H1 (cell line): ENCODE data around the gene CXCL14. TPM values are rescaled to one million over a fixed set of nuclear protein-coding genes. Genes with fewer than 3 reads are reported as not detected.

Source experiments
- CTCF ChIA-PET: fragments of 300-600 bp; sonication (Branson Sonifier 250); formaldehyde crosslinking; loops from one replicate; lab custom pipeline; 2021; ENCODE audit not compliant: partially characterized antibody; lab: Charles Lee
- POLR2A ChIA-PET: fragments of 300-600 bp; sonication (Branson Sonifier 250); formaldehyde crosslinking; loops from one replicate; lab custom pipeline; 2021; ENCODE audit warnings: inconsistent platforms; ENCODE audit not compliant: partially characterized antibody; lab: Charles Lee
- DNase-seq, 2 experiments: peaks; one replicate each; pipeline versions ENCODE4 v3.0.0 to v3.0.0-alpha.2; 2010 to 2022; ENCODE audit warnings: low spot score in 2 of 2, low read depth in 1 of 2, mixed read lengths in 1 of 2
- FAIRE-seq: peaks from 2 replicates; lab custom pipeline; 2011; peaks lifted over from hg19 to GRCh38; lab: Jason Lieb, UNC
- H2AFZ ChIP-seq: 2 replicates; pipeline ENCODE4 v1.8.1; 2012; ENCODE audit warnings: low read length, inconsistent platforms
- H2AK5ac ChIP-seq: 2 replicates; pipeline ENCODE4 v1.6.1; 2013; ENCODE audit warnings: low read depth, low read length
- H2BK120ac ChIP-seq: replicated peaks from 2 replicates; pipeline ENCODE3; 2013; ENCODE audit warnings: low read depth, low read length, inconsistent platforms
- H2BK12ac ChIP-seq: 2 replicates; pipeline ENCODE4 v1.6.1; 2013; ENCODE audit warnings: low read depth, low read length
- H2BK15ac ChIP-seq: 2 replicates; pipeline ENCODE4 v1.6.1; 2013; ENCODE audit warnings: low read length
- H2BK20ac ChIP-seq: 2 replicates; pipeline ENCODE4 v1.6.1; 2013; ENCODE audit warnings: low read length
- H2BK5ac ChIP-seq: 2 replicates; pipeline ENCODE4 v1.6.1; 2013; ENCODE audit warnings: low read depth, low read length
- H3K14ac ChIP-seq: 2 replicates; pipeline ENCODE4 v1.6.1; 2013; ENCODE audit warnings: inconsistent platforms; ENCODE audit not compliant: insufficient read length
- H3K18ac ChIP-seq: 2 replicates; pipeline ENCODE4 v1.6.1; 2013; ENCODE audit warnings: low read length; ENCODE audit errors: extremely low read depth
- H3K23ac ChIP-seq: 2 replicates; pipeline ENCODE4 v1.6.1; 2013; ENCODE audit warnings: inconsistent platforms; ENCODE audit not compliant: insufficient read length
- H3K23me2 ChIP-seq: 2 replicates; pipeline ENCODE4 v1.6.1; 2013; ENCODE audit warnings: low read depth, low read length
- H3K27ac ChIP-seq: 2 replicates; pipeline ENCODE4 v1.6.1; 2011; ENCODE audit warnings: low read depth, low read length, inconsistent platforms
- H3K27me3 ChIP-seq, 4 experiments: replicated peaks in 1 of 4; 1 replicate in 1 of 4; 2 replicates in 3 of 4; pipeline versions ENCODE4 v1.6.1 to v1.8.1; 2011 to 2013; ENCODE audit warnings: low read length in 3 of 4, mild to moderate bottlenecking in 3 of 4, inconsistent platforms in 2 of 4, mixed read lengths in 2 of 4, moderate library complexity in 1 of 4; ENCODE audit not compliant: control insufficient read depth in 3 of 4, insufficient read depth in 3 of 4; ENCODE audit errors: extremely low read depth in 1 of 4
- H3K36me3 ChIP-seq, 4 experiments: 2 replicates each; pipeline versions ENCODE4 v1.6.1 to v1.8.1; 2011 to 2013; ENCODE audit warnings: mild to moderate bottlenecking in 4 of 4, low read length in 3 of 4, moderate library complexity in 2 of 4, control low read depth in 1 of 4, inconsistent platforms in 1 of 4; ENCODE audit not compliant: insufficient read depth in 4 of 4, control insufficient read depth in 2 of 4
- H3K4ac ChIP-seq: replicated peaks from 2 replicates; pipeline ENCODE3; 2013; ENCODE audit warnings: low read length, low read depth, mixed read lengths, inconsistent platforms; ENCODE audit not compliant: insufficient read length
- H3K4me1 ChIP-seq, 4 experiments: replicated peaks in 1 of 4; 1 replicate in 1 of 4; 2 replicates in 3 of 4; pipeline versions ENCODE4 v1.6.1 to v1.8.1; 2011 to 2013; ENCODE audit warnings: low read length in 3 of 4, inconsistent platforms in 2 of 4, mixed read lengths in 1 of 4; ENCODE audit not compliant: insufficient read depth in 4 of 4, control insufficient read depth in 3 of 4
- H3K4me2 ChIP-seq, 2 experiments: 2 replicates each; pipeline versions ENCODE4 v1.6.1 to v1.8.1; 2011 to 2013; ENCODE audit warnings: low read depth in 2 of 2, low read length in 2 of 2, control low read depth in 1 of 2, inconsistent platforms in 1 of 2, mild to moderate bottlenecking in 1 of 2; ENCODE audit not compliant: insufficient read depth in 1 of 2
- H3K4me3 ChIP-seq, 4 experiments: fragments of 200-600, 300-600 bp in 1 of 4; sonication (generic), shearing (Covaris generic), sonication (Bioruptor Twin) in 1 of 4; 2 replicates each; pipeline versions ENCODE4 v1.5.1 to v1.8.1; 2011 to 2016; ENCODE audit warnings: low read length in 4 of 4, low read depth in 3 of 4, control low read depth in 2 of 4, inconsistent platforms in 2 of 4, mild to moderate bottlenecking in 2 of 4, mixed read lengths in 1 of 4, moderate library complexity in 1 of 4; ENCODE audit not compliant: insufficient read depth in 2 of 4; ENCODE audit errors: extremely low read depth in 1 of 4
- H3K56ac ChIP-seq: replicated peaks from 2 replicates; pipeline ENCODE3; 2013; ENCODE audit warnings: low read depth, mild to moderate bottlenecking, mixed read lengths, low read length, inconsistent platforms; ENCODE audit not compliant: insufficient read length
- H3K79me1 ChIP-seq: 2 replicates; pipeline ENCODE4 v1.6.1; 2013; ENCODE audit warnings: low read depth, low read length, control low read depth
- H3K79me2 ChIP-seq, 2 experiments: 2 replicates each; pipeline versions ENCODE4 v1.6.1 to v1.8.1; 2012 to 2013; ENCODE audit warnings: low read length in 2 of 2, mild to moderate bottlenecking in 2 of 2, inconsistent platforms in 1 of 2; ENCODE audit not compliant: insufficient read depth in 2 of 2, control insufficient read depth in 1 of 2
- H3K9ac ChIP-seq, 4 experiments: replicated peaks in 1 of 4; 1 replicate in 1 of 4; 2 replicates in 3 of 4; pipeline versions ENCODE4 v1.6.1 to v1.8.1; 2011 to 2013; ENCODE audit warnings: low read depth in 3 of 4, low read length in 3 of 4, control low read depth in 2 of 4, mild to moderate bottlenecking in 2 of 4, moderate library complexity in 2 of 4, inconsistent platforms in 1 of 4; ENCODE audit errors: extremely low read depth in 1 of 4
- H3K9me3 ChIP-seq, 2 experiments: 2 replicates each; pipeline versions ENCODE4 v1.6.1 to v1.8.1; 2012 to 2013; ENCODE audit warnings: mild to moderate bottlenecking in 2 of 2, moderate library complexity in 2 of 2, control low read depth in 1 of 2, inconsistent platforms in 1 of 2, low read depth in 1 of 2, low read length in 1 of 2, mixed read lengths in 1 of 2; ENCODE audit not compliant: insufficient read depth in 2 of 2
- H4K20me1 ChIP-seq, 2 experiments: replicated peaks in 1 of 2; 2 replicates each; pipeline versions ENCODE3 to v1.8.1; 2011 to 2013; ENCODE audit warnings: inconsistent platforms in 2 of 2, low read length in 2 of 2, mild to moderate bottlenecking in 1 of 2; ENCODE audit not compliant: insufficient read depth in 2 of 2, control insufficient read depth in 1 of 2
- H4K5ac ChIP-seq: 2 replicates; pipeline ENCODE4 v1.6.1; 2013; ENCODE audit warnings: low read length, low read depth, mixed read lengths, inconsistent platforms; ENCODE audit not compliant: insufficient read length
- H4K8ac ChIP-seq: 2 replicates; pipeline ENCODE4 v1.8.0; 2013; ENCODE audit warnings: mild to moderate bottlenecking, moderate library complexity, low read length, inconsistent platforms; ENCODE audit not compliant: insufficient read depth; ENCODE audit errors: extremely low read depth
- H4K91ac ChIP-seq: replicated peaks from 2 replicates; pipeline ENCODE3; 2013; ENCODE audit warnings: low read length, mixed read lengths, inconsistent platforms; ENCODE audit not compliant: insufficient read length
- CHD2 ChIP-seq: IDR thresholded peaks from 2 replicates; pipeline ENCODE4 v1.6.1; 2012; ENCODE audit warnings: low read length, improper control_type of control experiment
- CREB1 ChIP-seq: IDR thresholded peaks from 2 replicates; pipeline ENCODE4 v1.6.1; 2012; ENCODE audit warnings: inconsistent platforms
- EGR1 ChIP-seq: IDR thresholded peaks from 2 replicates; pipeline ENCODE4 v1.6.1; 2011; ENCODE audit warnings: low read depth, low read length, borderline replicate concordance
- EP300 ChIP-seq, 2 experiments: IDR thresholded peaks; 1 replicate in 1 of 2; 2 replicates in 1 of 2; pipeline ENCODE4 v1.6.1; 2011 to 2012; ENCODE audit warnings: low read depth in 2 of 2, low read length in 2 of 2, mild to moderate bottlenecking in 2 of 2, borderline replicate concordance in 1 of 2, inconsistent platforms in 1 of 2, moderate library complexity in 1 of 2
- JUND ChIP-seq: IDR thresholded peaks from 2 replicates; pipeline ENCODE4 v1.6.1; 2011; ENCODE audit warnings: mild to moderate bottlenecking, improper control_type of control experiment, low read length
- KDM1A ChIP-seq: fragments of 200-600, 300-600 bp; sonication (generic); IDR thresholded peaks from 2 replicates; pipeline ENCODE4 v1.7.1; 2016; ENCODE audit warnings: mild to moderate bottlenecking, low read length, borderline replicate concordance
- KDM4A ChIP-seq: IDR thresholded peaks from one replicate; pipeline ENCODE4 v1.7.1; 2012; ENCODE audit warnings: low read depth, mild to moderate bottlenecking, moderate library complexity, low read length, inconsistent platforms; ENCODE audit not compliant: severe bottlenecking
- KDM5A ChIP-seq: fragments of 200-600 bp; IDR thresholded peaks from 2 replicates; pipeline ENCODE4 v1.7.1; 2012; ENCODE audit warnings: mild to moderate bottlenecking, low read length, inconsistent platforms, mixed read lengths
- NANOG ChIP-seq: IDR thresholded peaks from 2 replicates; pipeline ENCODE4 v1.6.1; 2011; ENCODE audit warnings: low read length, low read depth, mild to moderate bottlenecking, inconsistent platforms; ENCODE audit not compliant: insufficient read depth, poor library complexity, severe bottlenecking
- POLR2AphosphoS5 ChIP-seq: IDR thresholded peaks from 2 replicates; pipeline ENCODE4 v1.6.1; 2011; ENCODE audit warnings: low read depth, low read length
- POU5F1 ChIP-seq: IDR thresholded peaks from 2 replicates; pipeline ENCODE4 v1.6.1; 2011; ENCODE audit warnings: low read depth, mild to moderate bottlenecking, low read length, moderate library complexity
- SIRT6 ChIP-seq: IDR thresholded peaks from one replicate; pipeline ENCODE4 v1.7.1; 2012; ENCODE audit warnings: low read length, inconsistent platforms
- SUZ12 ChIP-seq: fragments of 200-600 bp; sonication (generic); IDR thresholded peaks from 2 replicates; pipeline ENCODE4 v1.6.1; 2012; ENCODE audit warnings: mild to moderate bottlenecking, inconsistent platforms, low read length, moderate library complexity, mixed read lengths
- TBP ChIP-seq: IDR thresholded peaks from 2 replicates; pipeline ENCODE4 v1.6.1; 2011; ENCODE audit warnings: low read depth, low read length, improper control_type of control experiment
- WGBS, 2 experiments: shearing (Covaris generic) in 1 of 2; methylation state at CpG; one replicate each; pipeline versions ENCODE4 v1.1.6 to v1.1.7; 2013 to 2015; ENCODE audit warnings: low lambda C conversion rate in 2 of 2, mixed read lengths in 2 of 2, inconsistent platforms in 1 of 2, low coverage in 1 of 2, missing lambda C conversion rate in 1 of 2; ENCODE audit not compliant: insufficient replicate concordance in 2 of 2, insufficient coverage in 1 of 2, insufficient read length in 1 of 2; ENCODE audit errors: extremely low coverage in 1 of 2, missing lambda C conversion rate in 1 of 2; 5-methylcytosine and 5-hydroxymethylcytosine counted together
- polyA plus RNA-seq, 7 experiments: library from polyadenylated mRNA; depleted of rRNA in 3 of 7; stranded (reverse) in 5 of 7; unstranded in 2 of 7; fragments of >200 nt in 5 of 7; fragments of 200-250 nt in 2 of 7; gene quantifications; 1 replicate in 5 of 7; 2 replicates in 1 of 7; 4 replicates in 1 of 7; pipeline versions ENCODE4 v1.2.1 to v1.2.3, GENCODE V29; 2011 to 2013; ENCODE audit warnings: missing spikeins in 2 of 7, mixed read lengths in 2 of 7
- total RNA-seq: library from RNA; stranded (reverse); fragmentation: NEBNext Ultra II Directional; extraction: Animal tissue kit (Norgen Biotek cat#: 25700); gene quantifications from 2 replicates; pipeline ENCODE4 v1.2.1, GENCODE V29; 2021
- TF ChIP-seq, protein P1 (sequence below): IDR thresholded peaks from 2 replicates; pipeline ENCODE4 v1.6.1; 2011; ENCODE audit warnings: low read length, improper control_type of control experiment

CXCL14 gene
- total and polyA plus RNA-seq, 2 of the 8 experiments (the other 6 are each of a cell fraction or from before 2014, with no cell fraction given): 1.5 to 1.8 TPM

DNA sequence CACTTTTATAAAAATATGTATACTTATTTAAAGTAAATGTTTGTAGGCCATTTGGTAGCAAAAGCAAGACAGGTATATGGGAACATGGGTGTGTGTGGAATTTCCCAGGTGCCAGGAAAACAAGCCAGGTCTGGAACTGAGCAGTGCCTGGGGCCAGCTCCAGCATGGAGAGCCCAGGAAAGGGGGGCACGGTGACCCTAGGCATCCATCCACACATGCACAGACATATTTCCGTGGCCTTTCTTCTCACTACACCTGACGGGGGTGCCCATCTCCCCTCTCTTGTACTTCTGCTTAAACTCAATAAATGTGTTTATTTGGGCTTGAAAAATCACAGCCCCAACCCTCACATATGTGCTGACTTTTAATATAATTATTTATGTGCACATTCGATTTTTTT, 31.2 kb upstream of the CXCL14 start:
- no peaks in the 10 kb centered on the region for H3K36me3 ChIP-seq
- H3K23me2 ChIP-seq: no peaks in the 10 kb centered on the region; the same call in 1 of the 2 replicates
- no peaks in the 10 kb centered on the region for H3K9me3 ChIP-seq
- no peak overlapping the region for H2BK15ac ChIP-seq
- H3K27me3 ChIP-seq: no peaks in the 10 kb centered on the region
- H2AFZ ChIP-seq: no peak overlapping the region
- FAIRE-seq (no peak), DNase-seq (no peak)
- no peaks in the 10 kb centered on the region; a peak in 1 of 7 replicates for H3K4me1 ChIP-seq
- WGBS, 2 experiments: 81% methylated on average over 4 of the region's 4 CpGs; no CpG with 5 or more reads in 1 of the 2 experiments
- H2AK5ac ChIP-seq: no peak overlapping the region
- no peaks in the 10 kb centered on the region for H4K20me1 ChIP-seq
- no peak overlapping the region for H3K4ac ChIP-seq
- no peaks in the 10 kb centered on the region for H3K79me2 ChIP-seq
- no peak overlapping the region for H2BK12ac ChIP-seq
- H2BK5ac ChIP-seq: no peak overlapping the region
- no peak overlapping the region for H3K56ac ChIP-seq
- H3K14ac ChIP-seq: no peak overlapping the region
- no peak overlapping the region for H3K23ac ChIP-seq
- H4K8ac ChIP-seq: no peak overlapping the region
- no peak overlapping the region for H3K4me3 ChIP-seq
- no peaks in the 10 kb centered on the region for H3K79me1 ChIP-seq
- no peak overlapping the region for H2BK120ac ChIP-seq
- no peak overlapping the region for H3K4me2 ChIP-seq
- H4K91ac ChIP-seq: no peak overlapping the region
- CTCF ChIA-PET: interaction anchor here (0.8 to 1.8 kb wide), 5 partner anchors 13 to 119 kb away, joined by 3 to 5 read pairs (median 3); no protein-coding TSS in a partner anchor
- no peak overlapping the region for H4K5ac ChIP-seq
- no peak overlapping the region for H3K27ac ChIP-seq
- POLR2A ChIA-PET: no interaction called here
- no peak overlapping the region for H3K9ac ChIP-seq
- H3K18ac ChIP-seq: no peak overlapping the region
- no peak overlapping the region for H2BK20ac ChIP-seq
- TF ChIP-seq SUZ12 (no peak), TBP (no peak), KDM1A (no peak), CHD2 (no peak), POLR2AphosphoS5 (no peak), JUND (no peak), EP300 (IDR thresholded peaks at IDR 0.05; ENCODE audit: borderline replicate concordance in 1 of 2, low read depth in 2 of 2, low read length in 2 of 2) (no peak), NANOG (no peak), POU5F1 (no peak), EGR1 (no peak), KDM4A (no peak), CREB1 (no peak), KDM5A (no peak), SIRT6 (no peak)
- TF ChIP-seq, protein P1, sequence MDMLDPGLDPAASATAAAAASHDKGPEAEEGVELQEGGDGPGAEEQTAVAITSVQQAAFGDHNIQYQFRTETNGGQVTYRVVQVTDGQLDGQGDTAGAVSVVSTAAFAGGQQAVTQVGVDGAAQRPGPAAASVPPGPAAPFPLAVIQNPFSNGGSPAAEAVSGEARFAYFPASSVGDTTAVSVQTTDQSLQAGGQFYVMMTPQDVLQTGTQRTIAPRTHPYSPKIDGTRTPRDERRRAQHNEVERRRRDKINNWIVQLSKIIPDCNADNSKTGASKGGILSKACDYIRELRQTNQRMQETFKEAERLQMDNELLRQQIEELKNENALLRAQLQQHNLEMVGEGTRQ: no peak
